ENCODE results near the gene LSM3. TPM values are rescaled to one million over a fixed set of nuclear protein-coding genes. Genes with fewer than 3 reads are reported as not detected.

Gene LSM3
- total and polyA plus RNA-seq, 9 of the 15 experiments (the other 6 are each of a cell fraction or from before 2014, with no cell fraction given), result 33.8 to 203 (median 61.2) TPM

GRCh38 chr3:14227856-14228255, 49.2 kb downstream of the LSM3 start:
- ChIA-PET CTCF (ENCODE audit: low intra/inter-chr PET ratio) (no interaction called here), POLR2A (interaction anchor here (0.6 kb wide), 1 partner anchor 9 kb away, joined by 3 read pairs; no protein-coding TSS in a partner anchor)
- intact Hi-C loops (cut with micrococcal nuclease) (no loop called here), in situ Hi-C loops (cut with MboI) (no loop called here)
- Histone ChIP-seq H3K9me1 (ENCODE audit: control insufficient read depth, insufficient read depth, low read length) (no peaks in the 10 kb centered on the region), H3K4me2 (ENCODE audit: insufficient read depth, low read length) (no peak overlapping the region), H3K27me3 (ENCODE audit: control insufficient read depth in 2 of 2, insufficient read depth in 2 of 2, low read length in 2 of 2) (no peaks in the 10 kb centered on the region), H3K9ac (ENCODE audit: insufficient read depth in 1 of 2, low read depth in 2 of 2, low read length in 2 of 2) (no peak overlapping the region), H3K36me3 (ENCODE audit: control insufficient read depth, insufficient read depth, low read length) (no peaks in the 10 kb centered on the region; the same call in 2 of the 3 replicates), H3K9me3 (replicated peaks; ENCODE audit: control insufficient read depth, insufficient read depth, low read depth, low read length) (peaks cover 2% of the 10 kb centered on the region; the same call in 1 of the 2 replicates), H3K4me1 (replicated peaks in 1 of 2; ENCODE audit: control insufficient read depth in 2 of 2, insufficient read depth in 2 of 2, low read length in 2 of 2) (peaks cover 30 to 64% of the 10 kb centered on the region in 2 experiments), H3K4me3 (no peak overlapping the region), H4K20me1 (replicated peaks; ENCODE audit: control insufficient read depth, insufficient read depth, low read length) (no peaks in the 10 kb centered on the region), H3K27ac (ENCODE audit: extremely low read depth, low read depth, low read length) (no peak overlapping the region), H2AFZ (ENCODE audit: low read depth, low read length) (no peak overlapping the region), H3K79me2 (ENCODE audit: control insufficient read depth, insufficient read depth, low read length) (no peaks in the 10 kb centered on the region)
- ATAC-seq (no peak), DNase-seq (ENCODE audit: extremely low read depth in 1 of 4, low spot score in 3 of 4) (no peak), FAIRE-seq (no peak)
- no peak for TF ChIP-seq ZNF280B (CRISPR knock-in tag; IDR thresholded peaks at IDR 0.05)
- TF ChIP-seq KLF6 (CRISPR knock-in tag; IDR thresholded peaks at IDR 0.05; ENCODE audit: borderline replicate concordance), result no peak
- TF ChIP-seq ETS1 (conservative IDR thresholded peaks at IDR 0.05; ENCODE audit: control insufficient read depth, low read depth, low read length), result no peak
- TF ChIP-seq SMC3 (conservative IDR thresholded peaks at IDR 0.05; ENCODE audit: insufficient read depth, low read depth, low read length), result no peak
- no peak for TF ChIP-seq PATZ1 (CRISPR knock-in tag; IDR thresholded peaks at IDR 0.05; ENCODE audit: borderline replicate concordance)
- no peak for TF ChIP-seq FOXJ3 (CRISPR knock-in tag; IDR thresholded peaks at IDR 0.05)
- no peak for TF ChIP-seq ZNF274 (IDR thresholded peaks at IDR 0.05; ENCODE audit: borderline replicate concordance, low read depth, low read length)
- TF ChIP-seq TBP (optimal IDR thresholded peaks at IDR 0.05; ENCODE audit: low read depth, low read length), result no peak
- no peak for TF ChIP-seq NFATC3 (IDR thresholded peaks at IDR 0.05)
- TF ChIP-seq BRF1 (IDR thresholded peaks at IDR 0.05; ENCODE audit: borderline replicate concordance, extremely low read depth, insufficient read length), result no peak
- TF ChIP-seq GTF2F1 (IDR thresholded peaks at IDR 0.05; ENCODE audit: low read depth, low read length), result no peak
- 71% methylated on average over 1 of the region's 1 CpG for WGBS (ENCODE audit: insufficient coverage, low coverage, missing lambda C conversion rate)
- BruUV-seq (replicated peaks), result no TSS peak

All from K562 (cell line).